SKM-1 treated with dmso at 0.1 percent for 144 hours (cell line): ENCODE results near the gene INPP5K.
"Not testable (repeated sequence)": the region's sequence is repeated elsewhere in the genome, so short reads cannot be mapped to it uniquely, and the experiment has no call there.

Source experiments
- DNase-seq: peaks from one replicate; lab custom pipeline; 2025; ENCODE audit not compliant: unreplicated experiment; lab: John Stamatoyannopoulos, UW

The INPP5K gene

GRCh38 chr17:1467898-1468492 lies 48.4 kb downstream of the INPP5K start:
- DNase-seq, result no peak

GRCh38 chr17:1467258-1467657 lies 49.2 kb downstream of the INPP5K start:
- DNase-seq, result no peak

GRCh38 chr17:1464186-1464585 lies 52.2 kb downstream of the INPP5K start:
- no peak for DNase-seq

- no peak for DNase-seq
Measured at GRCh38 chr17:1462164-1463112, 54.0 kb downstream of the INPP5K start.

- DNase-seq, result no peak
Measured at GRCh38 chr17:1461198-1461944, 55.0 kb downstream of the INPP5K start.

GRCh38 chr17:1460233-1460632 lies 56.2 kb downstream of the INPP5K start:
- no peak for DNase-seq

- DNase-seq, result peak; percentile 78
Measured at GRCh38 chr17:1455797-1456599, 60.4 kb downstream of the INPP5K start, which contains the start of gene CRK. Gene CRK, minus strand, starts transcription at chr17:1456232. Its CDS starts 115 bp downstream, at chr17:1456117.

- no peak for DNase-seq
Measured at GRCh38 chr17:1455291-1455796, 61.1 kb downstream of the INPP5K start.

- DNase-seq, result no peak
Measured at GRCh38 chr17:1454541-1454940, 61.9 kb downstream of the INPP5K start.

- not testable (repeated sequence) for DNase-seq
Measured at GRCh38 chr17:1453694-1454093, 62.7 kb downstream of the INPP5K start.

- no peak for DNase-seq
Measured at GRCh38 chr17:1452836-1453235, 63.6 kb downstream of the INPP5K start.

- not testable (repeated sequence) for DNase-seq
Measured at GRCh38 chr17:1450261-1450660, 66.2 kb downstream of the INPP5K start.

GRCh38 chr17:1449412-1449967 lies 66.9 kb downstream of the INPP5K start:
- DNase-seq, result no peak

GRCh38 chr17:1447052-1447451 lies 69.4 kb downstream of the INPP5K start:
- no peak for DNase-seq

- DNase-seq, result no peak
Measured at GRCh38 chr17:1446201-1446600, 70.2 kb downstream of the INPP5K start.

GRCh38 chr17:1445695-1446094 lies 70.7 kb downstream of the INPP5K start:
- not testable (repeated sequence) for DNase-seq
